HG02642 (cell line): ENCODE measurements around the gene WEE1.
A peak's percentile ranks its signal among the peaks of the same experiment; 100 is the strongest.

Experiments
- ATAC-seq: cut with Tn5 transposase; IDR thresholded peaks from one replicate; pipeline ENCODE4 v1.9.1; 2021; ENCODE audit warnings: mild to moderate bottlenecking; ENCODE audit not compliant: unreplicated experiment, poor library complexity

The WEE1 gene

GRCh38 chr11:9565822-9566560, 7.5 kb upstream of the WEE1 start:
- ATAC-seq, result peak; percentile 85

- ATAC-seq, result no peak
Measured at GRCh38 chr11:9566561-9567063, 6.9 kb upstream of the WEE1 start.

- ATAC-seq, result no peak
Measured at GRCh38 chr11:9567401-9567800, 6.1 kb upstream of the WEE1 start.

- no peak for ATAC-seq
Measured at GRCh38 chr11:9568161-9568853, 5.2 kb upstream of the WEE1 start.

- ATAC-seq, result no peak
Measured at GRCh38 chr11:9568854-9569587, 4.4 kb upstream of the WEE1 start.

- no peak for ATAC-seq
Measured at GRCh38 chr11:9569588-9570164, 3.8 kb upstream of the WEE1 start.

GRCh38 chr11:9570313-9571025, 3.0 kb upstream of the WEE1 start:
- no peak for ATAC-seq

GRCh38 chr11:9571071-9571762, 2.3 kb upstream of the WEE1 start:
- ATAC-seq, result no peak

- no peak for ATAC-seq
Measured at GRCh38 chr11:9571763-9572115, 1.7 kb upstream of the WEE1 start.

GRCh38 chr11:9573775-9574621, 528 bp downstream of the WEE1 start:
- peak; percentile 17 for ATAC-seq

- no peak for ATAC-seq
Measured at GRCh38 chr11:9574622-9575259, 1.3 kb downstream of the WEE1 start.

- no peak for ATAC-seq
Measured at GRCh38 chr11:9575260-9576240, 2.1 kb downstream of the WEE1 start.

- no peak for ATAC-seq
Measured at GRCh38 chr11:9576701-9577381, 3.4 kb downstream of the WEE1 start.

- ATAC-seq, result no peak
Measured at GRCh38 chr11:9577556-9577955, 4.1 kb downstream of the WEE1 start.

- ATAC-seq, result no peak
Measured at GRCh38 chr11:9580894-9581293, 7.4 kb downstream of the WEE1 start.

- ATAC-seq, result no peak
Measured at GRCh38 chr11:9581556-9582161, 8.2 kb downstream of the WEE1 start.
